ENCODE measurements around the gene STK32B. TPM values are rescaled to one million over a fixed set of nuclear protein-coding genes. Genes with fewer than 3 reads are reported as not detected.

Gene STK32B
- total RNA-seq, 4 donors from 2014 or later = 0.09 to 3.2 (median 0.38) TPM; not detected in 1

DNA sequence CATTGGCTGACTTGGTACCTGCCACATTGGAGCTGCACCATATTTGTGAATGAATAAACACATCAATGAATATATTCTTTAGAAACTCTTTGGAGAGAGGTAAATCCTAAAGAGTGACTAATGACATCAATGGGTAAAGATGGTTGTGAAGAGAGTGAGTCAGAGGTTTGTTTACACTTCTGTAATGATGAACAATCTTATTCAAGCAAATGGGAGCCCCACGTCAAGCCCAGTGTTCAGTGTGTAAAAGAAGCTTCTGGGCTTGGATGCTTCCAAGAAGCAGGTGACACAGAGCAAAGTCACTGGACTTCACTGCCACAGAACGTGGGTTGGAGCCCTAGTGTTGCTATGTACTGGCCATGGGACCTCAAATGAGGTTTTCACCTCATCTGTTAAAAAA is 319.0 kb downstream of the STK32B start:
- Histone ChIP-seq H3K4me3 (no peak overlapping the region), H3K4me1 (peaks cover 0 to 17% (median 8%) of the 10 kb centered on the region in 3 donors), H3K9me3 (peaks cover 0 to 7% (median 0%) of the 10 kb centered on the region in 3 donors), H3K27me3 (no peaks in the 10 kb centered on the region), H3K27ac (no peak overlapping the region), H3K36me3 (no peaks in the 10 kb centered on the region)
- TF ChIP-seq, protein P1, sequence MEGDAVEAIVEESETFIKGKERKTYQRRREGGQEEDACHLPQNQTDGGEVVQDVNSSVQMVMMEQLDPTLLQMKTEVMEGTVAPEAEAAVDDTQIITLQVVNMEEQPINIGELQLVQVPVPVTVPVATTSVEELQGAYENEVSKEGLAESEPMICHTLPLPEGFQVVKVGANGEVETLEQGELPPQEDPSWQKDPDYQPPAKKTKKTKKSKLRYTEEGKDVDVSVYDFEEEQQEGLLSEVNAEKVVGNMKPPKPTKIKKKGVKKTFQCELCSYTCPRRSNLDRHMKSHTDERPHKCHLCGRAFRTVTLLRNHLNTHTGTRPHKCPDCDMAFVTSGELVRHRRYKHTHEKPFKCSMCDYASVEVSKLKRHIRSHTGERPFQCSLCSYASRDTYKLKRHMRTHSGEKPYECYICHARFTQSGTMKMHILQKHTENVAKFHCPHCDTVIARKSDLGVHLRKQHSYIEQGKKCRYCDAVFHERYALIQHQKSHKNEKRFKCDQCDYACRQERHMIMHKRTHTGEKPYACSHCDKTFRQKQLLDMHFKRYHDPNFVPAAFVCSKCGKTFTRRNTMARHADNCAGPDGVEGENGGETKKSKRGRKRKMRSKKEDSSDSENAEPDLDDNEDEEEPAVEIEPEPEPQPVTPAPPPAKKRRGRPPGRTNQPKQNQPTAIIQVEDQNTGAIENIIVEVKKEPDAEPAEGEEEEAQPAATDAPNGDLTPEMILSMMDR (IDR thresholded peaks at IDR 0.05) = no peak
- no peak for TF ChIP-seq POLR2A (IDR thresholded peaks at IDR 0.05)
- intact Hi-C loops (cut with DNase I) = no loop called here
- no peak for DNase-seq
- 44 to 49% methylated on average over 2 of the region's 2 CpGs for WGBS, 2 donors

DNA sequence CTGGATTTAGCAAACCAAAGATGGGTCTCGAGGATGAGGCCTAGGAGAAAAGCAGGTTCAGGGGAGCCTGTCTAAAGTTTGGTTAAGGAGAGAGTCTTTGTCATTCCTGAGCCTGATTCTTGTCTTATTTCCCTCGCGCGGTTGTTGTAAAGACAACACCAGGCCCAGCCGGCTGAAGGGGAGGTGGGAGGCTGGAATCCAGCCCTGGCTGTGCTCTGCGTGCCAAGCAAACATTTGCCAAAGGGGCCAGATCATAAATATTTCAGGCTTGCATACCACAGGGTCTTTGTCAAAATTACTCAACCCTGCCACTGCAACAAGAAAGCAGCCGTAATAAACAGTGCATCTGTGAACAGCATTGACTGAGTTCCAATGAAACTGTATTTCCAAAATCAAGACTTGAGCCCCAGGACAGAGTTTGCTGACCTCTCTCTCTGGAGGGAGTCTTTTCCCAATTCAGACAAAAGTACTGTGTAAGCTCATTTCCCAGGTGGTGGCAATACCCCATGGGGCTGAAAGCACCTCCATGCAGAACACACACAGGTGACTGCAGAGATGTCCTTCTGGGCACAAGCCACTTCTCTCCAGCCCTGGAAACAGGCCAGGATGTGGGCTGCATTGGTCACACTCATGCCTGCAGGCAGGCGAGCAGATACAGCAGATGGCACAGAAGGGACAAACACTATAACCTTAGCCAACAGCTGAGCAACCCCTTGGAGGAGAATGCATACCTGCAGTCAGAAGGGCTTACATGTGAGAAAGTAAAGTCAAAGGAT is 320.3 kb downstream of the STK32B start:
- no peak overlapping the region for H3K27ac ChIP-seq
- peaks cover 0 to 7% (median 0%) of the 10 kb centered on the region in 3 donors for H3K9me3 ChIP-seq
- 67 to 81% methylated on average over 7 to 8 of the region's 8 CpGs for WGBS, 2 donors
- H3K36me3 ChIP-seq = no peaks in the 10 kb centered on the region
- TF ChIP-seq, protein P1 (IDR thresholded peaks at IDR 0.05) = no peak
- no peak for TF ChIP-seq POLR2A (IDR thresholded peaks at IDR 0.05)
- H3K4me3 ChIP-seq = no peak overlapping the region
- DNase-seq = no peak
- intact Hi-C loops (cut with DNase I) = no loop called here
- peaks cover 0 to 6% (median 2%) of the 10 kb centered on the region in 3 donors for H3K4me1 ChIP-seq
- H3K27me3 ChIP-seq = no peaks in the 10 kb centered on the region

DNA sequence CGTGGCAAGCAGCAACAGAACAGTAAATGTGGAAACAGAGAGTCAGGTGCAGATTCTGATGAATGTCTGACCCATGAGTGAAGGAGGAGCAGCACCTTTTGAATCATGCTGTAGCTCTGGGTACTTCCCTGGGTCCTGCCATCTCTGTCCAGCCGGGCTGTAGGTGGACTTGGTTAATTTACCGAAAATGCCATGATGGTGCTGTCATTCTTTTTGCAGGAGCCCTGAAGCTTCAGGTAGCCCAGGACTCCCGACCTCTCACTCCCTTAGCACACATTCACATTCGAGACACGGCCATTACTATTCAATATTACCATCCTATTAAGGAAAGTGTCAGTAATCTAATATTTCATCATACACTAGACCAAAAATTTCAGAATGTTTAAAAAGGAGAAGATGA is 320.9 kb downstream of the STK32B start:
- intact Hi-C loops (cut with DNase I) = no loop called here
- Histone ChIP-seq H3K4me1 (no peaks in the 10 kb centered on the region), H3K9me3 (peaks cover 0 to 7% (median 0%) of the 10 kb centered on the region in 3 donors), H3K27me3 (no peaks in the 10 kb centered on the region), H3K27ac (no peak overlapping the region), H3K36me3 (no peaks in the 10 kb centered on the region), H3K4me3 (no peak overlapping the region)
- DNase-seq = no peak
- TF ChIP-seq POLR2A (IDR thresholded peaks at IDR 0.05) = no peak
- TF ChIP-seq, protein P1 (IDR thresholded peaks at IDR 0.05) = no peak
- WGBS, 2 donors = 80 to 83% methylated on average over 6 of the region's 6 CpGs

DNA sequence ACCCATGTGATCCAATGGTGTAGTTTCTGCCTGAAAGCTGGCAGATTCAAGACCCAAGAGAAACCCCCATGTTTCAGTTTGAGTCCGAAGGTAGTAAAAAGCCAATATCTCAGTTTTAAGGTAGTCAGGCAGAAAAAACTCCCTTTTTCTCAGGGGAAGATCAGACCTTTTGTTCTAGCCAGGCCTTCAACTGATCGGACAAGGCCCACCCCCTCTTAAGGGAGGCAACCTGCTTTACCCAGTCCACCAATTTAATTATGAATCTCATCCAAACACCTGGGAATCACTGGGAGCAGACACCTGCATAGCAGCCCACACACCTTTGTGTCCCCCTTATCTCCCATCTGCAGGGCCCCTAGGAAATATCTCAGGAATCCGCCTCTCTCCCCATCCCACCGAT is 322.0 kb downstream of the STK32B start:
- peaks cover 0 to 7% (median 0%) of the 10 kb centered on the region in 3 donors for H3K9me3 ChIP-seq
- no peaks in the 10 kb centered on the region for H3K4me1 ChIP-seq
- H3K36me3 ChIP-seq = no peaks in the 10 kb centered on the region
- TF ChIP-seq, protein P1 (IDR thresholded peaks at IDR 0.05) = no peak
- no peak for TF ChIP-seq POLR2A (IDR thresholded peaks at IDR 0.05)
- H3K27ac ChIP-seq = no peak overlapping the region
- H3K4me3 ChIP-seq = no peak overlapping the region
- no peak for DNase-seq
- intact Hi-C loops (cut with DNase I) = no loop called here
- WGBS, 2 donors = 89 to 96% methylated on average over 4 of the region's 4 CpGs
- H3K27me3 ChIP-seq = no peaks in the 10 kb centered on the region

DNA sequence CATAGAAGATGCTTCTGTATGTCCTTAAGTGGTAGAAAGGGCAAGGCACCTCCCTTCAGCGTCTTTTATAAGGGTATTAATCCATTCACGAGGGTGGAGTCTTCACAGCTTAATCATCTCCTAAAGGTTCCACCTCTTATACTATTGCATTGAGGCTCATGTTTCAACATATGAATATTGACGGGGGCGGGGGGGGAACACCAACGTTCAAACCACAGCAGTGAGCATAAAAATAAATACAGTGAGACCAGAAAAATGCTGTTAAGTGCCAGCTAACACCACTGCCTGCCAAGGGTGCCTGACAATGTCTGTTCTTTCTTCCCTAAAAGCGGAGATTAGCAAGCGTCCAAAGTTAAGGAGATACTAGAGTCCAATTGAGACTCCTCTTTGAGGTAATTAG is 323.3 kb downstream of the STK32B start:
- Histone ChIP-seq H3K4me3 (no peak overlapping the region), H3K27me3 (no peaks in the 10 kb centered on the region), H3K9me3 (peaks cover 0 to 7% (median 0%) of the 10 kb centered on the region in 3 donors), H3K4me1 (no peaks in the 10 kb centered on the region), H3K27ac (no peak overlapping the region), H3K36me3 (no peaks in the 10 kb centered on the region)
- TF ChIP-seq POLR2A (IDR thresholded peaks at IDR 0.05) = no peak
- TF ChIP-seq, protein P1 (IDR thresholded peaks at IDR 0.05) = no peak
- no peak for DNase-seq
- WGBS, 2 donors = 61 to 74% methylated on average over 5 of the region's 7 CpGs
- intact Hi-C loops (cut with DNase I) = no loop called here
